HG02798 (cell line): ENCODE measurements around the gene NDUFA3.
A peak's percentile ranks its signal among the peaks of the same experiment; 100 is the strongest.

ENCODE experiments used
- ATAC-seq: cut with Tn5 transposase; IDR thresholded peaks from one replicate; pipeline ENCODE4 v1.9.1; 2021; ENCODE audit warnings: mild to moderate bottlenecking; ENCODE audit not compliant: unreplicated experiment, poor library complexity

Gene NDUFA3

GRCh38 chr19:54106716-54107115 is 4.1 kb downstream of the NDUFA3 start:
- no peak for ATAC-seq

GRCh38 chr19:54107876-54108490 is 5.3 kb downstream of the NDUFA3 start:
- no peak for ATAC-seq

GRCh38 chr19:54108496-54108895 is 5.8 kb downstream of the NDUFA3 start:
- no peak for ATAC-seq

GRCh38 chr19:54109651-54110050 is 7.0 kb downstream of the NDUFA3 start:
- no peak for ATAC-seq

- ATAC-seq, result no peak
Observed at GRCh38 chr19:54114340-54115108, 11.9 kb downstream of the NDUFA3 start.

- peak; percentile 88 for ATAC-seq
Observed at GRCh38 chr19:54115109-54116063, 12.7 kb downstream of the NDUFA3 start, which contains the start of the genes PRPF31 and TFPT. TSS of gene PRPF31 (plus strand) at chr19:54115754. CDS start at chr19:54118279, 2,525 bp downstream. TSS of gene TFPT (minus strand) at chr19:54115657. CDS start at chr19:54115269, 388 bp downstream.

- ATAC-seq, result no peak
Observed at GRCh38 chr19:54121259-54121658, 18.6 kb downstream of the NDUFA3 start.

GRCh38 chr19:54123682-54124081 is 21.0 kb downstream of the NDUFA3 start:
- no peak for ATAC-seq

- ATAC-seq, result no peak
Observed at GRCh38 chr19:54124393-54124792, 21.7 kb downstream of the NDUFA3 start.

- ATAC-seq, result no peak
Observed at GRCh38 chr19:54125713-54126112, 23.1 kb downstream of the NDUFA3 start.

GRCh38 chr19:54127688-54128440 is 25.2 kb downstream of the NDUFA3 start:
- ATAC-seq, result no peak

GRCh38 chr19:54128441-54128725 is 25.7 kb downstream of the NDUFA3 start:
- ATAC-seq, result no peak

- no peak for ATAC-seq
Observed at GRCh38 chr19:54128796-54129616, 26.4 kb downstream of the NDUFA3 start.

- no peak for ATAC-seq
Observed at GRCh38 chr19:54129617-54129996, 27.0 kb downstream of the NDUFA3 start.

- no peak for ATAC-seq
Observed at GRCh38 chr19:54133312-54133956, 30.8 kb downstream of the NDUFA3 start.

- no peak for ATAC-seq
Observed at GRCh38 chr19:54133957-54134590, 31.4 kb downstream of the NDUFA3 start.

- no peak for ATAC-seq
Observed at GRCh38 chr19:54136086-54136863, 33.6 kb downstream of the NDUFA3 start.
